A673 (cell line): Measurements from ENCODE around the gene ALDH3B2.

Experiments
- CTCF ChIP-seq: fragments of 300-800, 200-600 bp; sonication (generic); conservative IDR thresholded peaks from 2 replicates; pipeline ENCODE4 v1.5.1; 2017; ENCODE audit warnings: low read depth, mild to moderate bottlenecking, antibody characterized with exemption, low read length, moderate library complexity, mixed read lengths
- EZH2 ChIP-seq: fragments of 200-600 bp; sonication (generic); IDR thresholded peaks from 2 replicates; pipeline ENCODE4 v1.6.1; 2017; ENCODE audit warnings: borderline replicate concordance, low read depth, mild to moderate bottlenecking, mixed read lengths, antibody characterized with exemption, low read length; ENCODE audit not compliant: poor library complexity, severe bottlenecking

GRCh38 chr11:67636962-67637361 is 37.5 kb downstream of the ALDH3B2 start:
- TF ChIP-seq CTCF: no peak
- no peak for TF ChIP-seq EZH2
